ENCODE data around the gene FAM13A.

- no peak for TF ChIP-seq GABPA (IDR thresholded peaks at IDR 0.05; ENCODE audit: low read depth)
- TF ChIP-seq CTCF (IDR thresholded peaks at IDR 0.05; ENCODE audit: insufficient read depth, low read length) = no peak
These were observed 47.9 kb downstream of the FAM13A start for GRCh38 chr4:89009115-89009514.

Data from HL-60 (cell line).